Ureter (tissue), 1 donor: ENCODE data around the gene SNX13. TPM values are rescaled to one million over a fixed set of nuclear protein-coding genes. Genes with fewer than 3 reads are reported as not detected.
"Not testable (repeated sequence)": the region's sequence is repeated elsewhere in the genome, so short reads cannot be mapped to it uniquely, and the experiment has no call there.

Source experiments
- DNase-seq: peaks from one replicate; pipeline ENCODE4 v3.0.0-alpha.2; 2020; ENCODE audit warnings: low spot score
- total RNA-seq: library from RNA; stranded (reverse); gene quantifications from one replicate; pipeline ENCODE4 v1.2.4, GENCODE V29; 2023
- donor health status: DM: yes; HTN: yes; CAD: no.

Gene SNX13
- total RNA-seq, 1 donor from 2014 or later, result 66.3 TPM

DNA sequence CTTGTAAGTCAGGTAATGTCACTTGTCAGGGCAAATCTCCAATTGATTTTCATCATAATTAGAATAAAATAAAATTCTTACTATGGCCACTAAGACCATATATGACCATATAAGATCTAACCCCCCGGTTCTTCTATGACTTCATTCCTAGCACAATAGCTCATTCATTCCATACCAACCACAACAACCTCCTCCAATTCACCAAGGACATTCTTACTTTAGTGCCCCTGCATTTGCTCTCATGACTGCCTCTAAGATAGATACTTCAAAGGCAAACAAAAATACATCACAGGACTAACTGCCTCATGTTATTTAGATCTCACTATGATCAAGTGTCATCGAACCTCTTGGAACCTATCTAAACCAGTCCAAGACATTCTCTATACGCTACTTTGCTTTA is 90.8 kb downstream of the SNX13 start:
- DNase-seq, result no peak

DNA sequence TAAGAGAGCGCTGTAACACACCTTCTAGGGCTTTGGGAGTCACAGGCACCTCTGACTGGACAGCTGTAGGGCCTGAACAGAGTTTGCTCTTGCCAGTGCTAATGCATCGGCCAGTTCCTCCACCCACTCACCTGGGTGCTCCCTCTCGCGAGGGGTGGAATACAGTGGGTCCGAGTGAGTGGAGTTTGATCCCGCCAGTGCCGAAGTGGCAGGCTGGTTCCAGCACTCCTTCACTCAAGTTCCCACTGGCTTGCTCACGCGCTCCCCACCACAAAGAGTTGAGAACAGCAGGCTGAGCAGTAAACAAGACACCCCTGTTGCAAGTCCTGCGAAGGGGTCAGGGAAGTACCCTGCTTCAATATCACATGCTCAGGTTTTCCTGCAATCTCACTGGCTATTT is 91.8 kb downstream of the SNX13 start:
- no peak for DNase-seq

DNA sequence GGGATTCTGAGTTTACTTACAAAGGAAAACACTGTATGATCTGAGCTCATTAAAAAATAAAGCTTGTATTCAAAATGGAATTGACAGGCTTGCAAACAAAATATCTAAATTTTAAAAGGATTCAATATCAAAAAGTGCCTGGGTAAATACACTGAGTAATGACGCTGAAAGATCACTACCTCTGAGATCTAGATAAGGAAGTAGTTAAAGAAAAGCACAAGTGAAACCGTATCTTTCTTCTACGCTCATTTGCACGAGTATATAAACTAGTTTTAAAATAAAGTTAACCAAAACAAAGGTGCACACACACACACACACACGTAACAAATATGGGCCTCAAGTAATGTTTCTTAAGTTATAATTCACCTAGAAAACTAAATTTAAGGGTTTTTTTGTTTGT is 93.4 kb downstream of the SNX13 start:
- DNase-seq, result no peak

DNA sequence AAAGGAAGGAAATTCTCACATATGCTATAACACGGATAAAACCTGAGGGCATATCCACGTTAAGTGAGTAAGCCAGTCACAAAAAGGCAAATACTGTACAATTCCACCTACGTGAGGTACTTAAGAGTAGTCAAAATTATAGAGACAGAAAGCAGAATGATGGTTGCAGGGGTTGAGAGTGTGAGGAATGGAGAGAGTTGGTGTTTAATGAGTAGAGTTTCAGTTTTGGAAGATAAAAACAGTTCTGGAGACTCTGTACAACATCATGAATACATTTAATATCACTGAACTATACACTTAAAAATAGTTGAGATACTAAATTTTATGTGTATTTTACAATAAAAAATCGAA is 95.1 kb downstream of the SNX13 start:
- DNase-seq, result no peak

DNA sequence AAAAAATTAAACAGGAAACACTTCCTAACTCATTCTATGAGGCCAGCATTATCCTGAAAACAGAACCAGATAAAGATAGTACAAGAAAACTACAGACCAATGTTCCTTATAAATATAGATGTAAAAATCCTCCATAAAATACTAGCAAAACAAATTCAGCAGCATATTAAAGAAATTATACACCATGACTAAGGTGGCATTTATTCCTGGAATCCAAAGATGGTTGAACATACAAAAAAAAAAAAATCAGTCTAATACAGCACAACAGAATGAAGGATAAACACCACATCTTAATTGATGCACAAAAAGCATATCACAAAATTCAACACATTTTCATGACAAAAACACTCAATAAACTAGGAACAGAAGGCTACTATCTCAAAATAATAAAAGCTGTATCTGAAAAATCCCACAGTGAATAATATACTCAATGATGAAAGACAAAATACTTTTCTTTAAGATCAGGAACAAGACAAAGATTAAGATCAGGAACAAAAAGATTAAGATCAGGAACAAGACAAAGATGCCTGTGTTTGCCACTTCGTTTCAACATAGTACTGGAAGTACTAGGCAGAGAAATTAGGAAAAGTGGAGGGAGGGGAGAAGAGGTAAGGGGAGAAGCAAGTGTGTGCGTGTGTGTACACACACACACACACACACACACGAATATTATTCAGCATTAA is 95.6 kb downstream of the SNX13 start:
- no peak for DNase-seq

DNA sequence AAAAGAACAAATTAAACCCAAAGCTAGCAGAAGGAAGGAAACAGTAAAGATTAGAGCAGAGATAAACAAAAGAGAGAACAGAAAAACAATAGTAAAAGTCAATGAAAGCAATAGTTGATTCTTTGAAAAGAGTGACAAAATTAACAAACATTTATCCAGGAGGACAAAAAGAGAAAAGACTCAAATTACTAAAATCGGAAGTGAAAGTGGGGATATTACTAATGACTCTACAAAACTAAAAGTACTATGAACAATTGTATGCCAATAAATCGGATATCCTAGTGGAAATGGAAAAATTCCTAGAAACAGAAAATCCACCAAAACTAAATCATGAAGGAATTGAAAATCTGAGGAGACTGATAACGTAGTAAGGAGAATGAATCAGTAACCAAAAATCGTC is 96.3 kb downstream of the SNX13 start:
- no peak for DNase-seq

DNA sequence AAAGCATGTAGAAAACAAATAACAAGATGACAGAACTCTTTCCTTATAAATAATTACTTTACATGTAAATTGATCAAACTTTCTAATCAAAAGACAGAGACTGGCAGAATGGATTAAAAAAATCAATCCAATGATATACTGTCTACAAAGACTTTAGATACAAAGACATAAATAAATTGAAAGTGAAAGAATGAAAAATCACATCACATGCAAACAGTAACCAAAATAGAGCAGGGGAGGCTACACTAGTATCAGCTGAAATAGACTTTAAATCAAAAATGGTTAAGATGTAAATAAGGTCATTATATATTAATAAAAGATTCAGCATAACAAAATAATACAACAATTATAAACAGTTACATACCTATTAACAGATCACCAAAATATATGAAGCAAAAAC is 97.3 kb downstream of the SNX13 start:
- no peak for DNase-seq

DNA sequence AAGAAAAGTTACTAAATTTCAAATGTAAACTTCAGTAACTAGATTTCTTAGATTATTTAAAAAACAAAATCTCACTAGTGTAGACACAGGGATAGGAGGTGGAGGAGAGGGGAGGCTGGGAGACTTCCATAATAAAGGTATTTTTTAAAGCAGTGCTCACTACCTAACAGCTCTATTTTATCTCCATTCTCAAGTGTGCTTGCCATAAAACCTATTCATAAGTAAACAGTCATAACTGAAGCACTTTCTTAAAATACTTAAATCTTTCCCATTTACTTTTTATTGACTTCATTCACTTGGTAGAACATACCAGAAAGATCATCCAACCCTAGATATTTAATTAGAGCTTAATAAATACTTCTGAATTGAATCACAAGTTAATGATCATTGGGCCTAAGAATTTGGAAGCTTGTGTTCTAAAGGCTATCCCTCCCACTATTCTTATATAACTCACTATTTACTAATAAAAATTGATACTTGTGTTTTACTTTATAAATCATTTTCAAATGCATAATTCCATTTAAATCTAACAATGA is 107.4 kb downstream of the SNX13 start:
- no peak for DNase-seq

DNA sequence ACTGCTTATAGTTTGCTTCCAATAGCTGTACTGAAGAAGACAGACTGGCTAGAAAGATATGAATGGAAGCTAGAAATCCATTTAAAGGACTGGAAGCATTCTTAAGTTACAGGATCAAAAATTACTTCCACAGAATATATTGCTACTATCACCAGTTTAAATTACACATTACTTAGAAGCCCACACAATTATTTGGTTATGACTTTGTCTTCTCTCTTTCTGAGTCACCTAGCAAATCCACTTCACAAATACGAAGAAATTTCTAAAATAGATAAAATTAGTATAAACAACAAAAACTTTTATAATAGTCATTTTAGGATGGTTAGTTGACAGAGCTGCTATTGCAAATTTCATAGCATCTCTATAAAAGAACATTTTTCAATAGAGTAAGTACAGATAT is 108.1 kb downstream of the SNX13 start:
- no peak for DNase-seq

DNA sequence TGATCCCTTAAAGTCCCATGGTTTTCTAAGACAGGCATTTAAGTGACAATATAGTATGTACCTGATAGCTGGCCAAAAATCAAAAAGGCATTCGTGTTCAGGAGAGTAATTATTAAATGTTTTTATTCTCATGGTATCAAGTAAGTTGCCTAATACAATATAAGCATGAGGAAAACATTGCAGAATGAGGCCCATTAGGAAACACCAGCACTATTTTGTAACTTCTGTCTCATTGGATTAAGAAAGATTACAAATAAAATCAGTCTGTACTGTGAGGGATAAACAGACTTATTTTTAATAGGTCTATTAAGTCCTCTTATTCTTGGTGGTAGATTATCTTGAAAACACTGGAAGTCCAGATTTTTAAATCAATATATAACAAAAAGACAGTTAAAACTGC is 110.1 kb downstream of the SNX13 start:
- no peak for DNase-seq

DNA sequence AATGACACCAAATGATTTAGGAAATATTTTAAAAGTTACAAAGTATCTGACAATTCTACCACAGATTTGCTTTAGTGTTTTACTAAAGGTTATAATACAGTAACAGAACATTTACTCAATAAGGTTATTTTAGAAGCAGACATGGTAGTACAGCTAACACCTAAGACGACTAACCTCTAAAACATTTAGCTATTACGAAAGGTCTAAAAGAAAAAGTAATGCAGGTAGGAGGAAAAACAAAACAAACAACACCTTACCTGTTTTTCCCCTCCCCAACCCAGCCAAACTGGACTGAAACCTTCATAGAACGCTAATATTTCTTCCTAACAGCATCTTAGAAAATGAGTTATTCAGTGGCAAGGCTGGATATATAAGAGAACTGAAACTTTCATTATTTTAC is 111.3 kb downstream of the SNX13 start:
- DNase-seq, result no peak

DNA sequence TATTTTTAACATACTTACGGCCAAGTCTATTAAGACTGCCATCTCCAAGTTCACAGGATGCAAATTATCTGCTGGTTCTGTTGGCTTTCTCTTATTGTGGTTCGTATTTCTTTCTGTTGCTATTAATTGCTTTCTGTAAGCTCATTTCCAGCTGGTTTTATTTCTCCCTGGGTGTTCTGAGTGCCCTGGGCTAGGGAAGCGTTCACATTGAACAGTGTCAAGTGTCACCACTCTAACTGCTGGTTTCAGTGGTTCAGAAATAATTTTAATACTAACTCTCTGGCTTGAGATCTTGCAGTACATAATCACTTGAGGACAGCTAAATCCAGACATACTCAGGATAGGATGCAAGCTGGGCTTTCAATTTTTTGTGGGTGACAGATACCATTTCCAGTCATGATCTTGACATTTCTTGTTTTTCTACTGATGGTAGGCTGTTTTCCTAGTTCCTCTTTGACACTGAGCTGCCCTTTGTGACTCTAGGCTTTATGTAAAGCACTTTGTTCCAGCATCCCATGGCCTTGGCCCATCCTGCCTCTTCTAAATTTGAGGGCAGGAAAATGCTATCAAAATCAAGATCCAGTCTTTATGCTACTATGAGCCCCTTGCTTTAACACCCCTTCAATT is 117.6 kb downstream of the SNX13 start:
- DNase-seq, result no peak

DNA sequence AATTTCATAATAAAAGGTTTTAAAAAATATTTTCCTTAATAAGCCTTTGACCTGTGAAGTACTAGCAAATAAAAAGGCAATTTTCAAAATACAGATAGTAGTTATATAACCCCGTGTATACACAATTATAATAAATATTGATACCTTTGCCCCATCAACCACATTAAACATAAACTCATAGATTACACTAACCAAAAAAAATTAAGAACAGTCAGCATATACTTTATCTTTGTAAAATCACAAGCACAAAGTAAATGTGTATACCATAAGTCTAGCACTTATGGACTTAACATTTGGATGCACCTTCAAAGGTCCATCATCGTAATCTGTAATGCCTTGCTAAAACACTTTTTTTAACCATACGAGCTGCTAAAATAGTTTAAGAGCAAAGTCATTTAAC is 123.4 kb downstream of the SNX13 start:
- DNase-seq, result no peak

DNA sequence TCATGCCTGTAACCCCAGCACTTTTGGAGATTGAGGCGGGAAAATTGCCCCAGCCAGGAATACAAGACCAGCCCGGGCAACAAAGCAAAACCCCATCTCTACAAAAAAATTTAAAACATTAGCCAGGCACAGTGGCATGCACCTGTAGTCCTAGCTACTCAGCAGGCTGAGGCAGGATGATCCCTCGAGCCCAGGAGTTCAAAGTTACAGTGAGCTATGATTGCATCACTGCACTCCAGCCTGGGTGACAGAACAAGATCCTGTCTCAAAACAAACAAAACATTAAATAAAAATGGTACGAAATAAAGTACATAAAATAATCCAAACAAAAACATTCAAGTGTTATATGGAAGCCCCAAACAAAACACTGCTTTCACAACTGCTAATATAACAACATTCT is 125.0 kb downstream of the SNX13 start:
- no peak for DNase-seq

DNA sequence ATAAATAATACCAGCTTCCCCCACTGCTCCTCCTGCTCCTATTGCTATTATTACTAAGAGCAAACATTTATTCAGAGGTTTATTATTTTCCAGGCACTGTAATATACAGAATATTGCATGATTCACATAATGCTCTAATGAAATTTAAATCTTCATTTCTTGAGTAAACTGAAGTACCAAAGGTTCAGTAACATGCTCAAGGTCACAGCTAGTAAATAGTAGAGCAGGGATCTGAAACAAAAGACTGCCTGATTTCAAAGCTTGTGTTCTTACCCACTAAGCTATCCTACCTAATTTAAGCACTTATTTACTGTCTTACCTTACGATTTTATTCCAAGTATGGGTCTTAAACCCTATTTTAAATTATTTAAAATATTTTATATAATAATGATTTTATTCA is 126.2 kb downstream of the SNX13 start:
- no peak for DNase-seq

DNA sequence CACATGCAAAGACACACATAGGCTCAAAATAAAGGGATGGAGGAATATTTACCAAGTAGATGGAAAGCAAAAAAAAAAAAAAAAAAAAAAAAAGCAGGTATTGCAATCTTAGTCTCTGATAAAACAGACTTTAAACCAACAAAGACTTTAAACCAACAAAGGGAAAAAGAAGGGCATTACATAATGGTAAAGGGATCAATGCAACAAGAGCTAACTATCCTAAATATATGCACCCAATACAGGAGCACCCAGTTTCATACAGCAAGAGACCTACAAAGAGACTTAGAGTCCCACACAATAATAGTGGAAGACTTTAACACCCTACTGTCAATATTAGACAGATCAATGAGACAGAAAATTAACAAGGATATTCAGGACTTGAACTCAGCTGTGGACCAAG is 131.1 kb downstream of the SNX13 start:
- DNase-seq, result not testable (repeated sequence)

DNA sequence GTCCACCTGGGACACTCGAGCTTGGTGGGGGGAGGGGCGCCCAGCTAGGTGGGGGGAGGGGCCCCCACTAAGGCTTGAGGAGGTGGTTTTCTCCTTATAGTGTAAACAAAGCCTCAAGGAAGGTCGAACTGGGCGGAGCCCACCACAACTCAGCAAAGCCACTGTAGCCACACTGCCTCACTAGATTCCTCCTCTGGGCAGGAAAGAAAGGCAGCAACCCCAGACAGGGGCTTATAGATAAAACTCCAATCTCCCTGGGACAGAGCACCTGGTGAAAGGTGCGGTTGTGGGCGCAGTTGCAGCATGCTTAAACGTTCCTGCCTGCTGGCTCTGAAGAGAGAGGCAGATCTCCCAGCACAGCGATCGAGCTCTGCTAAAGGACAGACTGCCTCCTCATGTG is 133.1 kb downstream of the SNX13 start:
- DNase-seq, result no peak

DNA sequence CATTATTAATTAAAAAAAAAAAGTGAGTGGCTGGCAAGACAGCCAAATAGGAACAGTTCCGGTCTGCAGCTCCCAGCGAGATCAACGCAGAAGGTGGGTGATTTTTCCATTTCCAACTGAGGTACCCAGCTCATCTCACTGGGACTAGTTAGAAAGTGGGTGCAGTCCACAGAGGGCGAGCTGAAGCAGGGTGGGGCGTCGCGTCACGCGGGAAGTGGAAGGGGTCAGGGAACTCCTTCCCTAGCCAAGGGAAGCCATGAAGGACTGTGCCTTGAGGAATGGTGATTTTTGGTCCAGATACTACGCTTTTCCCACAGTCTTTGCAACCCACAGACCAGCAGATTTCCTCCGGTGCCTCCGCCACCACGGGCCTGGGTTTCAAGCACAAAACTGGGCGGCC is 133.7 kb downstream of the SNX13 start:
- DNase-seq, result no peak

DNA sequence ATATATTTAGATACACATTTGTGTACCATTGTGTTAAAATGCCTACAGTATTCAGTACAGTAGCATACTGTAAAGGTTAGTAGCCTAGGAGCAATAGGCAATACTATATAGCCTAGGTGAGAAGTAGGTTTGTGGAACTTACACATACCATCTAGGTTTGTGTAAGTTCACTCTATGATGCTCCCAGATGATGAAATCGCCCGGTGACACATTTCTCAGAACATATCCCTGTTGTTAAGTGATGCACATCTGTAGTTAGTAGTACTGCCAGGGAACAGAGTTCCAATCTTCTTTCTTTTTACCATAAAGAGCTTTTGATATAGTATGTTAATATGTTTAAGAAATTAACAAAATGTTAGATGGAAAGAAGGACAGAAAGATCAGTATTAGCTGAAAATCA is 138.2 kb downstream of the SNX13 start:
- DNase-seq, result no peak

DNA sequence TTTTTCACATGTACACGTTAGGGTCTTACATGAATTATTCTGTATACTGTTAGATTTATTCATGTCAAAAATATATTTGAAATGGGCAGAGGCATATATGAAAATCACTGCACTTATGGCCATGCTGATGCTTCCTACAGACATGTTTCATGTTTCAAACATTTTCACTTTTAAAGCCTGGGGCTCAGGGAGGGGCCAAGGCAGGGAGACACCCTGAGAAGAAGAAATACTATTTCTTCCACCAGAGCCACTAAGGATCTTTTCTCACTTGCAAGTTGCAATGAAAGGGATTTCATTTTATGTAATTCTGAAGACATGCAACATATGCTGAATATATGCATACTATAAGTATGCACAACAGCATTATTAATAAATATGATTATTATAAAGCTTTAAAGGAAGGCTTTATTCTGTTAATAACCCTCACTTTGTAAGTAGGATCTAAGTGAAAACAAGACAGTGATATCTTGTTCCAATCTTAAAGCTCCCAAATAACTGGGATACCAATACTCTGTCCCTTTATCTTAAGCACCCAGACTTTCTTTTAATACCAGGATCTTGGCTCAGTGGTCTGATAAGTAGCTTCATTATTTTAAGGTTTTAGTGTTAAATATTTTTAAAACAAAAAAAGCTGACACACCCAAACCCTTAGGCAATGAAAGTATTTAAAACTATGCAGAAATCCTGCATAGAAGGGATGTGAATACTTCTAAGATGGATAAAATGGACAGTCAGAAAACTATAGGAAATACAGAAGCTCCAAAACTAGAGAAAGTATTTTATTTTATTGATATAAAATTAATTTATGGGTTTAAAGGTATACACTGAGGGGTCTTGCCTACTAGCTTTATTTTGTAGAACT is 148.0 kb downstream of the SNX13 start:
- no peak for DNase-seq

DNA sequence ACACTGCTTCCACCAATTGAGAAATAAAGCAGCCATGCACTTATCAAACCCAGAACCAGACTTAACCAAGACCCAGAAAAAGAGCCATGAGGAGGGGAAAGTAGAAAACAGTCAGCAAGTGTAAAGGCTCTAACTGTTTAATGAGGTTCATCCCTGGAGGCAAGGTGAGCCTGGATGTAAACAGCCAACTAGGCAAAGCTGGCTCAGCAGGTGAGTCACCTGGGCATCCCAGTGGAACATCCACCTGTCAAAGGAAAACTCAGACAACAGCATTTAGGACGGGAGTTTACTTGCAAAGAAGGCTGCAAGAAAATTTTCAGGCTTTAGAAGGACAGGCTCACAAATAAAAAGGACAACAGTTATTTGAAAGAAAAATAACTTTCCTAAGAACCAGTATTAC is 153.0 kb downstream of the SNX13 start:
- DNase-seq, result no peak

DNA sequence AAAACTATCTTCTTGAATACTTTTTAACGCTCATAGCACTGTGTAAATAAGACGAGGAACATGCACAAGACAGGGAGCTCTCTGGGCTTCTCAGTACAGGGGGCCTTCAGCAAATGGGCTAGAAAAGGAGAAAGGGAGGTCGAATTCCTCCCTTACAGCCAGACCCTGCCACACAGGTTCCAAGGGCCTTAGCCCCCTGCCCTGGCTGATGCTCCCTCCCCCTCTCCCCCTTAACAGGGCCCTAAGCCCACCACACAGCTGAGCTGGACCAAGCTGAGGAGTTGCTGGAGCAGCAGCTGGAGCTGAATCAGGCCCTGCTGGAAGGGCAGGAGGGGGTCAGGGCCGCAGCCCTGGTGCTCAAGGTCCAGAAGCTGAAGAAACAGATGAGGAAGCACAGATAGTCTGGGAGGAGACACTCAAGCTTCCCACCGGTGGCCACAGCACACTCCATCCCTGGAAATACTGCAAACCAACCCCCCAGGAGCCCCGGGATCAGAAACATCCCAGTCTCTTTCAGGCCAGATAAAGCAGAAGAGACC is 153.9 kb downstream of the SNX13 start:
- DNase-seq, result no peak

DNA sequence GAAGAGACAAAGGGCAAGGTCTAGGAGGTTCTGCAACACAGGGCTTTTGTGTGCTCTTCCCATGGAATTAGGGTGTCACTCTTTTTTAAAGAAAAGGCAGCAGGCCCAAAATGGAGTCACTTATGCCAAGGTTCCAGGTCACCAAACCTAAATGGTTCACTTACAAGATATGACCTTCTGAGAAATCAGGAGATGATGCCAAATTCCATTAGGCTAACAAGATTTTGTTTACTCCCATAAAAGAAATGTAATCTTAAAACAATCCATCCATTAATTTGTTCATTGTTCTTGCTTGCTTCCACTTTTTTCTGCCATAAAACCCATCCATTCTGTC is 158.1 kb downstream of the SNX13 start:
- no peak for DNase-seq
